NCI-H1436 (cell line): ENCODE results near the gene ABCA3.

ENCODE experiments used
- DNase-seq: peaks from one replicate; lab custom pipeline; 2025; lab: John Stamatoyannopoulos, UW

Gene ABCA3

DNA sequence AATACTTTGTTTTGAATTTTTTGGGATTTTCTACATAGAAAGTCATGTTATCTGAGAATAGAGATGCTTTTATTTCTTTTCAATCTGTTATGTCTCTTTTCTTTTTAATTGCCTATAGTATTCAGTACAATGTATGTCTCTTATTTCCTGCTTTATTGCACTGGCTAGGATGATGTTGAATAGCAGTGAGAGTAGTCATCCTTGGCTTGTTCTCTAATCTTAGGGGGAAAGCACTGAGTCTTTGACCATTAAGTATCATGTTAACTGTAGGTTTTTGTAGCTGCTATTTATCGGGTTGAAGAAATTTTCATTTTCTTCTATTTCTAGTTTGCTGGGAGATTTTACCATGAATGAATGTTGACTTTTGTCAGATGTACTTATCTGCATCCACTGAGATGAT, 10.0 kb upstream of the ABCA3 start:
- DNase-seq, result no peak

GRCh38 chr16:2343211-2343610, 2.7 kb upstream of the ABCA3 start:
- no peak for DNase-seq

GRCh38 chr16:2341456-2342447, 1.2 kb upstream of the ABCA3 start:
- no peak for DNase-seq

GRCh38 chr16:2339521-2340484, 725 bp downstream of the ABCA3 start:
- peak; percentile 39 for DNase-seq

- peak; percentile 33 for DNase-seq
Observed at GRCh38 chr16:2337431-2338296, 2.9 kb downstream of the ABCA3 start.

- no peak for DNase-seq
Observed at GRCh38 chr16:2335286-2335895, 5.1 kb downstream of the ABCA3 start.

DNA sequence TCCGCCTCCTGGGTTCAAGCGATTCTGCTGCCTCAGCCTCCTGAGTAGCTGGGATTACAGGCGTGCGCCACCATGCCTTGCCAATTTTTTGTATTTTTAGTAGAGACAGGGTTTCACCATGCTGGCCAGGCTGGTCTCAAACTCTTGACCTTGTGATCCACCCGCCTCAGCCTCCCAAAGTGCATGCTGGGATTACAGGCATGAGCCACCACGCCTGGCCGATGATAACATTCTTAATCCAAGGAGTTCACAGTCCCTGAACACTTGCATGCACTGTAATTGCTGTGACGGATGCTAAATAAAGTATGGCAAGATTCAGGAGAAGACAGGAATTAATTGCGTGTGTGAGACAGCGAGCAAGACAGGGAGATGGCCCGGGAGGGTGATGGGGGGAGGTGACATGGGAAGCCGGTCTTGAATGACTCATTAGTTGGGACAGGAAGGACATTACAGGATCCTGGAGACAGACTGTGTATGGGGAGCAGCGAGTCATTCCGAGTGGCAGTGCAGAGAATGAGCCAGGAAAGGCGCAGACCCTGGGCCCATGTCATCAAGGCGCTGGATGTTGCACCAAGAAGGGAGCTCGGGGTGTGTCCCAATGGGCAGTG, 6.7 kb downstream of the ABCA3 start:
- DNase-seq, result no peak

DNA sequence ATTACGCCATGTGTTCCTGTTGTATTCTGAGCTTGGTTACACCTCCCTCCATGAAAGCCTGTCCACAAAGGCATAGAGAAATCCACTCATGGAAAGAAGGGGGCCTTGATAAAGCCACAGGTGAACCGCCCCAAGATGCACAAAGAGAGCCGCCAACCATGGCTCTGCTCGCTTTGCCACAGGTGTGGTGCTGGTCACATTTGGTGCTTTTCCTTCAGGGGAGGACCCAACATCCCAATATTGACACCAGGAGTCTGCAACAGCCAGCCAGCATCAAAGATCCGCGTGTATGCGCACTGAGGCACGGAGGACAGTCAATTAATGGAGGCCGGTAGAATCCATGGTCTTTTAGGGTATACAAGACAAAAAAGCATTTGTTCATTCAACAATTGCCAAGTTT, 7.3 kb downstream of the ABCA3 start:
- no peak for DNase-seq

- DNase-seq, result no peak
Observed at GRCh38 chr16:2331931-2332267, 8.6 kb downstream of the ABCA3 start.

- no peak for DNase-seq
Observed at GRCh38 chr16:2331199-2331930, 9.2 kb downstream of the ABCA3 start.

GRCh38 chr16:2329532-2329931, 11.0 kb downstream of the ABCA3 start:
- DNase-seq, result no peak

GRCh38 chr16:2328428-2328827, 12.1 kb downstream of the ABCA3 start:
- DNase-seq, result no peak

DNA sequence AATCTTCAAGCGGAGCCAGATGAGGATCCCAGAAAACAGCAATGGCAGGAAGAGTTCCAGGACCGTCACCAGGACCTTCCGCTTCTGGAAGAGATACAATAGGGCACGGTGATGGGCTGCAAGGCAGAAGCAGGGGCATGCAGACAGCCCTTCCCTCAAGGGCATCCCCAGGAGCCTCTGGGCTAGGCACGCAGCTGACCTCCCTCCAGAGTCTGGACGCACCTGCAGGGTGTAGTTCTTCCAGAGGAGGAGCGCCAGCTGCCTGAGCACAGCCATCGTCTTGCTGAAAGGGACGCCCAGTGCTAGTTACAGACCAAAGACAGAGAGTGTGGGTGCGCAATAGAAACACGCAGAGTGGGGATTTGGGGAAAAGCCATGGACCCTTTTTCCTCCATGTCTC, 14.3 kb downstream of the ABCA3 start:
- no peak for DNase-seq

- no peak for DNase-seq
Observed at GRCh38 chr16:2325791-2326190, 14.7 kb downstream of the ABCA3 start.

- DNase-seq, result no peak
Observed at GRCh38 chr16:2325181-2325580, 15.3 kb downstream of the ABCA3 start.

DNA sequence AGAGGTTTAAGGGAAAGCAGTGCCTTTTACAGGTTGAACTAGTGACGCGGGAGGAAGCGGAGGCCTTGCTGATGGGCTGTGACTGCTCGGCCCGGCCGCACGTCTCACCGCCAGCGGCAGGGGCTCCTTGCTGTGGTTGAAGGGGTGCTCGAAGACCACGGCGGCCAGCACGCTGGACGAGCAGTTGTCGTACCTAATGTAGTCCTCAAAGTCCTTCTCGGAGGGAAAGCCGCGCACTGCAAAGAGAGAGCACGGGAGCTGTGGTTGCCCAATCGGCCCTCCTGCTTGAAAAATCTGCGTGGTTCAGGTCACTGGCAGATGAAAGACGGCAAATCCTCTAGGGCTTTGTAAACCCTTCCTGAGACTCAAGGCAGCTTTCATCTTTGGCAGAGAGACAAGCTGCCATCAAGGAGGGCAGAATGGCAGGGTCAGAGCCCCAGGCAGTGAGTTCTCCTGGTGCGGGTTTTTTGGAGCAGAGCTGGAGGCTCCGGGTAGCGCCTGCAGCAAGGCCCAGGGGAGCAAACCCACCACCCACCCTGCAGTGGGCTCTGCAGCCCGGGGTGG, 16.1 kb downstream of the ABCA3 start:
- DNase-seq, result no peak

GRCh38 chr16:2323701-2324100, 16.8 kb downstream of the ABCA3 start:
- DNase-seq, result no peak

- DNase-seq, result no peak
Observed at GRCh38 chr16:2319606-2320005, 20.9 kb downstream of the ABCA3 start.

DNA sequence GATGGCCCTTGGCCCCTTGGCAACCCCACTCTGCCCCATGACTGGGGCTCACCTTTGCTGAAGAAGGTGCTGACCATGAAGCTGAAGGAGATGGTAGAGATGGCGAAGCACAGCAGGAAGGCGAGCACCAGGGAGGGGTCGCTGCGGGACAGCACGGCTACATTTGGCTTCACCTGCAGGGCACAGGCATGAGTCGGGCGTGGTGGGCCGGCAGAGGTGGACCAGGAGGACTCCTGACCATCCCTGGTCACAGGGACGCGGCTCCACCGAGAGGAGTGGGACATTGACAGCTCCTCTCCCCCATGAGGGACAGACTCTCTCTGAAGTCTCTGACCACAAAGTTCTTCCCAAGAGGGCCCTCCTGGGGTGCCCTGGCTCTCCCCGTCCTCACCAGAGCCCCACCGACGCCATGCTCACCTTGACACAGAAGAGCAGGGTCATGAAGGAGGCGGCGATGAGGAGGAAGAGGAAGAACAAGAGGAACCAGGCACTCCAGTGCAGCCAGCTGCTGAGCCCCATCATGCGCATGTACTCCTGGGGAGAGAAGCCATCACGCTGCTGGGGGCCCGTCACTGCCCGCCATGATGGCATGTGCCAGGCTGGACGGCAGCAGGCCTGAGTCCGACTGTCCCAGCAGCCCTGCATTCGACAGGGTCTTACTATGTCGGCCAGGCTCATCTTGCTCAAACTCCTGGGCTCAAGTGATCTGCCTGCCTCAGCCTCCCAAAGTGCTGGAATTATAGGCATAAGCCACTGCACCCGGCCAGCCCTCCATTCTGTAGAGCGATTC, 23.1 kb downstream of the ABCA3 start:
- DNase-seq, result no peak
